Measurements from ENCODE around the gene CNTNAP5. TPM values are rescaled to one million over a fixed set of nuclear protein-coding genes. Genes with fewer than 3 reads are reported as not detected.

Gene CNTNAP5
- total and polyA plus RNA-seq, 2 experiments from 2014 or later: 0.03 TPM; not detected in 1

DNA sequence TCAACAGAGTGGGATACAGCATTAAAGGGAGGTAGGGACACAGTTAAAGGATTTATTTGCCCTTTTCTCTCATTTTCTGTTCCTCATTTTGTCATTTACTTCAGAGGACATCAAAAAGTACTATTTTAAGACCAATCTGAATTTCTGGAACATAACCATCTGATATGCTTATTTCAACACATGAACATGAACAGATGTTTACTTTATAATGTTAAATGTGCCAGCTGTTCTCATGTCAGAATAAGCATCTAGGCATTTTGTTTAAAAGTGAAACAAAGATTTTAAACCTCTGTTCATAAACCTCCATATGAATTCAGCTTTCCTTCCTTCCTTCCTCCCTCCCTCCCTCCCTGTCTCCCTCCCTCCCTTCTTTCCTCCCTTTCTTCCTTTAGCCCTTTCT lies 677.7 kb downstream of the CNTNAP5 start:
- H3K27ac ChIP-seq: no peak overlapping the region
- no peak for TF ChIP-seq CTCF (IDR thresholded peaks at IDR 0.05; ENCODE audit: low read depth, low read length)

DNA sequence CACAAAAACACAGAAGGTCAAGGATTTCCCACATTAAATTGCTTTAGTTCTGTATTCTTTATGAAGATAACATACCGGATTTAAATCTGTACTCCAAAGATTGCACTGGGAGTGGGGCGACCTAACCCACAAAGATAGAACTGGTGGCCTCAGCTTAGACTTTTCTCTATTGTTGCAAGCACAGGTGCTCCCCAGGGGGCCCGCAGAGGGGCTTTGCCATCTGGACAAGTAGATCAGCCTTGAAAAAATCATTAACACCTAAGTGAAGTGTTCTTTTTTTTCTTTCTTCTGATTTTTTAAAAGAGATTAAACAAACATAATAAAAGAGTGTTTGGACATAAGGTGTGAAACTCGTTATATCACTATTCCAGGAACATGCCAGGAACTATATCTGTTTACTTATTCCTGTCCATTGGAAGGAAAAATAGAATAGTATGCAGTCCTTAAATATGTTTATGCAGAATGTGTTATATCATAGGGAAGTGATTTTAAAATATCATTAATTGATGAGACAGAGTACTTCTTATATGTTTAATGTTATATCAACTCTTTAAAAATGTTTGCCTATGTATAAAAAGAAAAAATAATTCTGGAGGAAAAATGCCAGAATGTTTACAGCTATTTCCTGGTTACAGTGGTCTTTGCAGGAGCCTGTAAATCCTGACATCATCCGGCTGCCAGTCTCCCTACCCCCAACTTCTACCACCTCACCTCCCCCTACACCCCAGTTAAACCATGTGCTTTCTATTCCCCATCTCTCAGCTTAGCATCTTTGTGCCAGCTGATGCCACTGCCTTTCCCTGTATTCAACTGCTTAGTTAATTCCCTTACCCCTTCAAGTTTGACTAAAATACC lies 679.2 kb downstream of the CNTNAP5 start:
- no peak for TF ChIP-seq CTCF (IDR thresholded peaks at IDR 0.05; ENCODE audit: low read depth, low read length)
- Histone ChIP-seq H3K36me3 (no peaks in the 10 kb centered on the region), H3K4me3 (no peak overlapping the region), H3K9me3 (ENCODE audit: low read depth) (no peaks in the 10 kb centered on the region), H3K27me3 (no peaks in the 10 kb centered on the region), H3K4me1 (ENCODE audit: low read depth) (no peaks in the 10 kb centered on the region), H3K27ac (no peak overlapping the region)
- DNase-seq (ENCODE audit: low read depth in 1 of 2, low spot score in 1 of 2): no peak

More for the DNA sequence above, 677.7 kb downstream of the CNTNAP5 start:
- DNase-seq (ENCODE audit: low read depth in 1 of 2, low spot score in 1 of 2): no peak
- H3K27me3 ChIP-seq: no peaks in the 10 kb centered on the region
- H3K4me1 ChIP-seq (ENCODE audit: low read depth): no peaks in the 10 kb centered on the region
- H3K36me3 ChIP-seq: no peaks in the 10 kb centered on the region
- no peaks in the 10 kb centered on the region for H3K9me3 ChIP-seq (ENCODE audit: low read depth)
- H3K4me3 ChIP-seq: no peak overlapping the region

DNA sequence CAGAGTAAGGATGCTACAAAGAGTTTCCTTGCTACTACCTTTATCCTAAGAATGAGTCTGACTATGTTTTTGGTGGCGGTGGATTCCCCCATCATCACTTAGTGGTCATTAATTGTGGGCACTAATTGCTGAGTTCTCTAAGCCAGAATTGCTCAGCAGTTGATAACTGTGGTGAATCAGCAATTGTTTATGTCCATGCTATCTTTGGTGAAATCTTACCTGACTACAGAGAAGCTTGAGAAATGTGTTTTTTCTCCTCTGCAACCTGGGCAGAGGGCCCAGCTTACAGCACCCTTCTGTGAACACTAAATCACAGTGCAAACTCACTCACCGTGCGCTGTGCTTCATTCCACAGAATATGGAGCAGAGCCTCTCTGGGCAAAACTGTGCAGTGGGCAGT lies 683.6 kb downstream of the CNTNAP5 start:
- TF ChIP-seq CTCF (IDR thresholded peaks at IDR 0.05; ENCODE audit: low read depth, low read length): no peak
- H3K36me3 ChIP-seq: no peaks in the 10 kb centered on the region

DNA sequence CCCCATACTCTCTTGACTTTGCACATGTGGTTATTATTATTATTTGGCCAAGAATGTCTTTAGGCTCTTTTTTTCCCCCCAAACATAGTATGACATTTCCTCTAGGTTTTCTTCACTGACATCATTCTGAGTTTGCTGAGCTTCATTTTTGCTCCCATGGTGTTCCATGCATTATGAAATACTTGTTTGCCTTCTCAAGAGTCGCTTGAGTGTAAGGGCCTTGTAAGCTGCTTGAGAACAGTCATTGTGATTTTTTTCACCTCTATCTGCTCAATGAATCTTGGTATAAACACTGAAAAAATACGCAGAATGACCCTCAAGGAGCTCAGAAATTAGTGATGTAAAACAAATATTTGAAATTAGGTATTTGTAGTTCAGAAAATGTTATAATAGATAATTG lies 688.9 kb downstream of the CNTNAP5 start:
- no peak for TF ChIP-seq CTCF (IDR thresholded peaks at IDR 0.05; ENCODE audit: low read depth, low read length)
- Histone ChIP-seq H3K27ac (no peak overlapping the region), H3K9me3 (ENCODE audit: low read depth) (no peaks in the 10 kb centered on the region), H3K36me3 (no peaks in the 10 kb centered on the region), H3K4me3 (no peak overlapping the region), H3K27me3 (no peaks in the 10 kb centered on the region), H3K4me1 (ENCODE audit: low read depth) (no peaks in the 10 kb centered on the region)
- DNase-seq (ENCODE audit: low read depth in 1 of 2, low spot score in 1 of 2): no peak

More for the DNA sequence above, 683.6 kb downstream of the CNTNAP5 start:
- no peak overlapping the region for H3K4me3 ChIP-seq
- H3K27me3 ChIP-seq: no peaks in the 10 kb centered on the region
- no peaks in the 10 kb centered on the region for H3K9me3 ChIP-seq (ENCODE audit: low read depth)
- H3K4me1 ChIP-seq (ENCODE audit: low read depth): no peaks in the 10 kb centered on the region
- no peak overlapping the region for H3K27ac ChIP-seq
- DNase-seq (ENCODE audit: low read depth in 1 of 2, low spot score in 1 of 2): no peak

DNA sequence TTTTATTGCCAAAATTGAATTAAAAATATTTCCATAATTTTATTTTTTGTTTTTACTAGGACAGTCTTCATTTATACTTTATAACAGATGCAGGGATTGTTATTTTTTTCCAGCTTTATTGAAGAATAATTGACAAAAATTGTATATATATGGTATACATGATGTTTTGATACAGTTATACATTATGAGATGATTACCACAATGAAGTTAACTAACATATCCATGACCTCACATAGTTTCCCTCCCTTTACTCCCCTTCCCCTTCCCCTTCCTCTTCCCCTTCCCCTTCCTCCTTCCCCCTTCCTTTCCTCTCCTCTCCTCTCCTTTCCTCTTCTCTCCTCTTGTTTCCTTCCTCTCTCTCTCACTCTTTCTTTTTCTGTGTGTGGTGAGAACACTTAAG lies 700.1 kb downstream of the CNTNAP5 start:
- Histone ChIP-seq H3K4me3 (no peak overlapping the region), H3K27ac (no peak overlapping the region), H3K4me1 (ENCODE audit: low read depth) (no peaks in the 10 kb centered on the region), H3K9me3 (ENCODE audit: low read depth) (no peaks in the 10 kb centered on the region), H3K36me3 (no peaks in the 10 kb centered on the region), H3K27me3 (no peaks in the 10 kb centered on the region)
- TF ChIP-seq CTCF (IDR thresholded peaks at IDR 0.05; ENCODE audit: low read depth, low read length): no peak
- DNase-seq (ENCODE audit: low read depth in 1 of 2, low spot score in 1 of 2): no peak
